Colonic mucosa (tissue), 4 donors: ENCODE data around the gene CTNND2. TPM values are rescaled to one million over a fixed set of nuclear protein-coding genes. Genes with fewer than 3 reads are reported as not detected.

Experiments
- DNase-seq: peaks from one replicate; pipeline ENCODE4 v3.0.0-alpha.2; 2020
- H3K27ac ChIP-seq: fragments of 200-600 bp; one replicate; pipeline ENCODE4 v1.8.0; 2021
- H3K27me3 ChIP-seq: fragments of 200-600 bp; one replicate; pipeline ENCODE4 v1.8.0; 2021
- H3K36me3 ChIP-seq: fragments of 200-600 bp; one replicate; pipeline ENCODE4 v1.8.0; 2021
- H3K4me1 ChIP-seq: fragments of 200-600 bp; one replicate; pipeline ENCODE4 v1.8.0; 2021; ENCODE audit warnings: mild to moderate bottlenecking
- H3K4me3 ChIP-seq: fragments of 200-600 bp; one replicate; pipeline ENCODE4 v1.8.0; 2021
- H3K9ac ChIP-seq, 2 donors: one replicate each; pipeline ENCODE4 v1.7.0; 2013; ENCODE audit warnings: control low read depth in 2 of 2, low read depth in 2 of 2, low read length in 2 of 2
- H3K9me3 ChIP-seq: fragments of 200-600 bp; one replicate; pipeline ENCODE4 v1.8.0; 2021
- intact Hi-C: fragments of 100-400 bp; cut with DNase I; formaldehyde crosslinking; loops from one replicate; pipeline ENCODE4 v1.14.1; 2022
- total RNA-seq, 2 donors: library from RNA; stranded (reverse); fragmentation: NEBNext Ultra II Directional in 1 of 2; extraction: Animal tissue kit (Norgen Biotek cat#: 25700) in 1 of 2; gene quantifications; one replicate each; pipeline ENCODE4 v1.2.1, GENCODE V29; 2021
- TF ChIP-seq, protein P1 (sequence below): fragments of 200-600 bp; IDR thresholded peaks from one replicate; pipeline ENCODE4 v1.8.0; 2022; ENCODE audit warnings: antibody characterized with exemption, mild to moderate bottlenecking
- donor health status: healthy.
- donor health status: DM: no; HTN: no; CAD: no.
- donor health status: DM: no; HTN: no; CAD: no.

CTNND2 gene
- total RNA-seq, 2 donors from 2014 or later, result 1.1 TPM

DNA sequence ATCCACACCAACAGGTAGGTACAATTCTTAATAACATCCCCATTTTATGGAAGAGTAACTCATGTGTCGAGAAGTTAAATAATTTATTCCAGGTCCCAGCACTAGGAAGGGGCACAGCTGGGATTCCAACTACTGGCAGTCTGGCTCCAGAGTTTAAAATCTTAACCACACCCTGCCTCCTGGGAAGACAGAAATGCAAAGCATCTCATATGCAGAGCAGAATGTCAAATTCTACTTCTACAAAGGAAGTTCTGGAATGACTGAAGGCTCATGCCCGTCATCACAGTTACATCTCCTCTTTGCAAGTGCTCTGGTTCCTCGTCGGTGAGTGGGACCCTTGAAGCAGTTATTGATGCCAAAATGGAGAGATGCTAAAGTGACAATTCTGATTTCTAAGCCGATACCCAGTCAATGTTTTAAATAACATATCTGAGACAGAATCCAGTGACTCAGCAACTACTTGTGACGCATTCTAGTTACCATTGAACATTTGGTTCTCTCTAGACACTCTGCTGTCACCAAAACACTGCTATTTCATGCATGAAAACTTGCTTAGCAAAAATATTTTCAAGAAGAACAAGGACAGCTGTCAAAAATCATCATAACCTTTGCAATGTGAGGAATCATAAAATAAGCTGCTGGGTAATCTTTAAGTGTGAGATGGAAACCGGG is 412.7 kb downstream of the CTNND2 start:
- H3K27ac ChIP-seq, result no peak overlapping the region
- no peak for DNase-seq
- no peak overlapping the region for H3K4me3 ChIP-seq
- H3K9ac ChIP-seq, result no peak overlapping the region
- no peaks in the 10 kb centered on the region for H3K4me1 ChIP-seq
- no peaks in the 10 kb centered on the region for H3K36me3 ChIP-seq
- H3K9me3 ChIP-seq, result no peaks in the 10 kb centered on the region
- H3K27me3 ChIP-seq, result no peaks in the 10 kb centered on the region
- intact Hi-C loops, result loop anchor here (5.0 kb wide), 1 partner anchor 224 kb away; no protein-coding TSS in a partner anchor
- TF ChIP-seq, protein P1, sequence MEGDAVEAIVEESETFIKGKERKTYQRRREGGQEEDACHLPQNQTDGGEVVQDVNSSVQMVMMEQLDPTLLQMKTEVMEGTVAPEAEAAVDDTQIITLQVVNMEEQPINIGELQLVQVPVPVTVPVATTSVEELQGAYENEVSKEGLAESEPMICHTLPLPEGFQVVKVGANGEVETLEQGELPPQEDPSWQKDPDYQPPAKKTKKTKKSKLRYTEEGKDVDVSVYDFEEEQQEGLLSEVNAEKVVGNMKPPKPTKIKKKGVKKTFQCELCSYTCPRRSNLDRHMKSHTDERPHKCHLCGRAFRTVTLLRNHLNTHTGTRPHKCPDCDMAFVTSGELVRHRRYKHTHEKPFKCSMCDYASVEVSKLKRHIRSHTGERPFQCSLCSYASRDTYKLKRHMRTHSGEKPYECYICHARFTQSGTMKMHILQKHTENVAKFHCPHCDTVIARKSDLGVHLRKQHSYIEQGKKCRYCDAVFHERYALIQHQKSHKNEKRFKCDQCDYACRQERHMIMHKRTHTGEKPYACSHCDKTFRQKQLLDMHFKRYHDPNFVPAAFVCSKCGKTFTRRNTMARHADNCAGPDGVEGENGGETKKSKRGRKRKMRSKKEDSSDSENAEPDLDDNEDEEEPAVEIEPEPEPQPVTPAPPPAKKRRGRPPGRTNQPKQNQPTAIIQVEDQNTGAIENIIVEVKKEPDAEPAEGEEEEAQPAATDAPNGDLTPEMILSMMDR, result no peak

DNA sequence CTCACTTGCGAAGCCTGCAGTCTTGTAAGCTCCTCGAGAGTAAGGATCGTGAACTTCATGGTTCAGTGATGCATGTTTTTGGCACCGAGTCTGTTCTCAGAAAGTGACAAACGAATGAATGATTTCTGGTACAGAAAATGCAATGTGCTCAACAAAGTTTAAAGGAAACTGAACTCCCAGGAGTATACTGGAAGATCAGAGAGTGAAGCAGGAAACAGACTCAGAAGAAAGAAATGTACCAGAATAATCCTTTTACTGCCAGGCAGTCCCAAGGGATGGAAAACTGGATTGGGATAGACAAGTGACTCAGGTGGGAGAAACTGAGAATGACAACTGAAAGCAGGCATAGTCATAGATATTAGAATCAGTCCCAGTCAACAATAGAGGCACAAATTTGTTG is 420.6 kb downstream of the CTNND2 start:
- no peaks in the 10 kb centered on the region for H3K4me1 ChIP-seq
- intact Hi-C loops, result no loop called here
- H3K27me3 ChIP-seq, result no peaks in the 10 kb centered on the region
- no peak overlapping the region for H3K27ac ChIP-seq
- DNase-seq, result no peak
- no peak overlapping the region for H3K9ac ChIP-seq
- H3K4me3 ChIP-seq, result no peak overlapping the region
- H3K9me3 ChIP-seq, result no peaks in the 10 kb centered on the region
- H3K36me3 ChIP-seq, result no peaks in the 10 kb centered on the region
- TF ChIP-seq, protein P1, result no peak

DNA sequence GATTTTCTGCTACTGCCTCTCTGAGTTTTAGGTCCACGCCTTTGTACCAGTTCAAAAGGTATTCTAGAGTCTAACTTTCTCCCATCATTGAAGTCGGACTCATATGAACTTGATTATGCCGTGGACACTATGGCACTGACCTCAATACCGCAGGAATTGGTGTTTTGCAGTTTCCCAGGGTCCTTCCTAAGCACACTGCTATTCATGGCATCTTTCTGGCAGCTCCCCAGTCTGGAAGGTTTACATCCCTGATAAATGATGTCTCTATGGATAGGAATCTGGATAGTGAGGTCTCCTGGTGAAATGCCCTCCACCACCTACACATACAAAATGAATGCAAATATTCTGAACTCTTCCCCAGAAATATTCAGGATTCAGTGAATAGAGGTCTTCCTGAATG is 422.2 kb downstream of the CTNND2 start:
- H3K4me3 ChIP-seq, result no peak overlapping the region
- no peak overlapping the region for H3K27ac ChIP-seq
- DNase-seq, result no peak
- H3K36me3 ChIP-seq, result no peaks in the 10 kb centered on the region
- no peaks in the 10 kb centered on the region for H3K27me3 ChIP-seq
- H3K4me1 ChIP-seq, result no peaks in the 10 kb centered on the region
- H3K9ac ChIP-seq, result no peak overlapping the region
- H3K9me3 ChIP-seq, result no peaks in the 10 kb centered on the region
- TF ChIP-seq, protein P1, result no peak
- intact Hi-C loops, result no loop called here

DNA sequence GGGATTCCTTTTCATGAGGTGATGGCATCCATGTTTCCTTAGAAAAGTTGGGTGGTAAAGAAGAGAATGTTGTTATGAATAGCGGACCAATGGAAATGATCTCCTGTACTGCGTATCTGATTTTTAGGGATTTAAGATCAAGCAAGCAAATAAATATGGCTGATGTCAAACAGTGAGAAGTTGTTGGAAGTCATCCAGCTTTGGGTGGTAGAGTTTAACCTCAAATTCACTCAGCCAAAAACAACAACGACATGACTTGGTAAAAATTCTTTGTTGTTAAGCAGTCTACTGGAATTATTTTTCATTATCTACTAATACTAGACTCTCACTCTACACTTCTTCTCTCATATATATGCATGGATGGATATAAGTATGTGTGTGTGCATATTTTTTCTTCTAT is 426.5 kb downstream of the CTNND2 start:
- no peaks in the 10 kb centered on the region for H3K9me3 ChIP-seq
- intact Hi-C loops, result no loop called here
- H3K27me3 ChIP-seq, result no peaks in the 10 kb centered on the region
- no peaks in the 10 kb centered on the region for H3K36me3 ChIP-seq
- DNase-seq, result no peak
- no peak overlapping the region for H3K27ac ChIP-seq
- no peak overlapping the region for H3K9ac ChIP-seq
- no peaks in the 10 kb centered on the region for H3K4me1 ChIP-seq
- no peak overlapping the region for H3K4me3 ChIP-seq
- TF ChIP-seq, protein P1, result no peak

DNA sequence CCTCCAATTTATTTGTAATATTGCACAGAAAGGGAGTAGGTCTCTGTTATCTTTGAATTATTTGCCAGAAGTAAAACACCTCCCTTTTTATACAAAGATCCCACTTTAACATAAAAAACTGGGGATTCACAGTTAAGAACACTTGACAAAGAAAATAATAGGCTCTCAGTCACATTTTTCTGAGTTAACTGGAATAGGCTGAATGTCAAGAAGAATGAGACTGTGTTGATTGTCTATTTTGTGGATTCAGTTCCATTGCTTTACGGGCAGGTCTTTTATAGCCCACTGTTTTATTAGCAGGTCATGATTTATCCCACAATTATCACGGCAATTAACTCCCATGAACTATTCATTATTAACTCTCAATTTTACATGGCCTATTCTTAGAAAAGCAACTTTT is 427.4 kb downstream of the CTNND2 start:
- DNase-seq, result no peak
- TF ChIP-seq, protein P1, result no peak
- no peaks in the 10 kb centered on the region for H3K36me3 ChIP-seq

More for the DNA sequence above, 427.4 kb downstream of the CTNND2 start:
- no peaks in the 10 kb centered on the region for H3K9me3 ChIP-seq
- no peak overlapping the region for H3K4me3 ChIP-seq
- intact Hi-C loops, result no loop called here
- no peak overlapping the region for H3K27ac ChIP-seq
- H3K4me1 ChIP-seq, result no peaks in the 10 kb centered on the region
- H3K9ac ChIP-seq, result no peak overlapping the region
- H3K27me3 ChIP-seq, result no peaks in the 10 kb centered on the region
